K562 (cell line): Measurements from ENCODE around the gene HTR2B. TPM values are rescaled to one million over a fixed set of nuclear protein-coding genes. Genes with fewer than 3 reads are reported as not detected.

Source experiments
- CEBPG ChIP-seq, 3 experiments: fragments of 200-800 bp in 1 of 3; sonication (Bioruptor generic) in 1 of 3; sonication (generic) in 1 of 3; formaldehyde crosslinking in 1 of 3; IDR thresholded peaks in 2 of 3; conservative IDR thresholded peaks in 1 of 3; 2 replicates each; pipeline versions ENCODE4 v1.6.1 to v1.8.0; 2016 to 2022; ENCODE audit warnings: missing compliant biosample characterization in 2 of 3, missing genetic modification characterization in 2 of 3, mild to moderate bottlenecking in 1 of 3, missing genetic modification reagents in 1 of 3
- CHCHD3 ChIP-seq: fragments of 250-450 bp; sonication (Bioruptor Pico); IDR thresholded peaks from 2 replicates; pipeline ENCODE4 v2.1.2; 2022; ENCODE audit warnings: mild to moderate bottlenecking
- DPF2 ChIP-seq: fragments of 450-650 bp; IDR thresholded peaks from 2 replicates; pipeline ENCODE4 v1.6.1; 2016
- GATAD2B ChIP-seq: fragments of 450-650 bp; IDR thresholded peaks from 2 replicates; pipeline ENCODE4 v1.6.1; 2017; ENCODE audit warnings: mild to moderate bottlenecking, borderline replicate concordance
- NCOA6 ChIP-seq: fragments of 450-650 bp; IDR thresholded peaks from 2 replicates; pipeline ENCODE4 v1.6.1; 2017; ENCODE audit warnings: mild to moderate bottlenecking
- NR2C1 ChIP-seq, 2 experiments: fragments of 450-650 bp; IDR thresholded peaks; 2 replicates each; pipeline ENCODE4 v1.6.1; 2017; ENCODE audit warnings: mild to moderate bottlenecking in 2 of 2, antibody characterized with exemption in 1 of 2, inconsistent platforms in 1 of 2, missing compliant biosample characterization in 1 of 2, missing genetic modification characterization in 1 of 2
- TFAM ChIP-seq: fragments of 250-450 bp; sonication (Bioruptor Pico); conservative IDR thresholded peaks from 2 replicates; pipeline ENCODE4 v1.5.0; 2021; ENCODE audit warnings: mild to moderate bottlenecking, moderate library complexity
- WHSC1 ChIP-seq: IDR thresholded peaks from one replicate; pipeline ENCODE4 v1.6.1; 2012; ENCODE audit warnings: low read length, control low read depth, inconsistent platforms
- ZNF41 ChIP-seq: fragments of 250-450 bp; sonication (Bioruptor Pico); conservative IDR thresholded peaks from 2 replicates; pipeline ENCODE4 v1.4.0; 2020; ENCODE audit warnings: mild to moderate bottlenecking
- ZNF717 ChIP-seq: fragments of 250-450 bp; sonication (Bioruptor Pico); IDR thresholded peaks from 2 replicates; pipeline ENCODE4 v1.5.0; 2021
- polyA plus RNA-seq, 8 experiments: library from polyadenylated mRNA; depleted of rRNA in 4 of 8; stranded (reverse) in 5 of 8; unstranded in 3 of 8; fragments of >200 nt; fragmentation: Nextera tagmentation in 2 of 8; fragmentation: Illumina TruSeq in 1 of 8; extraction: Ambion mirVana in 2 of 8; extraction: Trizol in 1 of 8; gene quantifications; 2 replicates each; pipeline versions ENCODE4 v1.2.1 to v1.2.3, GENCODE V29; 2011 to 2014; ENCODE audit warnings: inconsistent platforms in 1 of 8, missing spikeins in 1 of 8
- total RNA-seq, 7 experiments: library from RNA; depleted of rRNA in 6 of 7; stranded (reverse); fragments of >200 nt in 6 of 7; fragmentation: Illumina TruSeq in 2 of 7; extraction: Trizol in 2 of 7; gene quantifications; 2 replicates each; pipeline versions ENCODE4 v1.2.1 to v1.2.3, GENCODE V29; 2011 to 2021; ENCODE audit warnings: low replicate concordance in 1 of 7
- TF ChIP-seq, protein P1 (sequence below): IDR thresholded peaks from 2 replicates; pipeline ENCODE4 v1.6.1; 2011; ENCODE audit warnings: borderline replicate concordance, low read depth, mild to moderate bottlenecking, moderate library complexity, low read length; ENCODE audit not compliant: insufficient read depth, poor library complexity, severe bottlenecking

HTR2B gene
- total and polyA plus RNA-seq, 9 of the 15 experiments (the other 6 are each of a cell fraction or from before 2014, with no cell fraction given): not detected

DNA sequence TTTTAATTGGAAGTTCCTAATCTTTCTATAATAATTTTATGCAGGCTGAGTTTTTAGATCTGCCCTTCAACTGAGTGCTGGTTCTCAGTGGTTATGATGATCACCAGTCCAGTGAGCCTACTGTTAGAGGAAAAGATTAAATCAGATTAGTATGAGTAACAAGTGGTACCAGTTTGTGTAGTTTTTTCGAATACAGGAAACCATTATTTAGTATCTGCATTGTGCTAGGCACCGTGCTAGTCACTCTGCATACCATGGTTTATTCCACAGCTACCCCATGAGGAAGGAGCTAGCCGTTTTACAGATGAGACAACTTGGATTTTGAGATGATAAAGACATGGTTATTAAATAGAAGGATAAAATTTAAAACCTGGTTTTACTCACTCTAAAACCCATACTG lies 62.1 kb downstream of the HTR2B start (continued):
- TF ChIP-seq TFAM (no peak), WHSC1 (no peak), CEBPG (CRISPR knock-in tag; IDR thresholded peaks at IDR 0.05) (no peak), CEBPG (tag; conservative IDR thresholded peaks at IDR 0.05 in 1 of 2, IDR thresholded peaks at IDR 0.05 in 1 of 2) (no peak), ZNF41 (no peak), GATAD2B (no peak), CHCHD3 (CRISPR knock-in tag) (no peak), NR2C1 (IDR thresholded peaks at IDR 0.05) (no peak), NR2C1 (tag; IDR thresholded peaks at IDR 0.05) (no peak), ZNF717 (CRISPR knock-in tag) (no peak), DPF2 (no peak), NCOA6 (no peak)
- TF ChIP-seq, protein P1, sequence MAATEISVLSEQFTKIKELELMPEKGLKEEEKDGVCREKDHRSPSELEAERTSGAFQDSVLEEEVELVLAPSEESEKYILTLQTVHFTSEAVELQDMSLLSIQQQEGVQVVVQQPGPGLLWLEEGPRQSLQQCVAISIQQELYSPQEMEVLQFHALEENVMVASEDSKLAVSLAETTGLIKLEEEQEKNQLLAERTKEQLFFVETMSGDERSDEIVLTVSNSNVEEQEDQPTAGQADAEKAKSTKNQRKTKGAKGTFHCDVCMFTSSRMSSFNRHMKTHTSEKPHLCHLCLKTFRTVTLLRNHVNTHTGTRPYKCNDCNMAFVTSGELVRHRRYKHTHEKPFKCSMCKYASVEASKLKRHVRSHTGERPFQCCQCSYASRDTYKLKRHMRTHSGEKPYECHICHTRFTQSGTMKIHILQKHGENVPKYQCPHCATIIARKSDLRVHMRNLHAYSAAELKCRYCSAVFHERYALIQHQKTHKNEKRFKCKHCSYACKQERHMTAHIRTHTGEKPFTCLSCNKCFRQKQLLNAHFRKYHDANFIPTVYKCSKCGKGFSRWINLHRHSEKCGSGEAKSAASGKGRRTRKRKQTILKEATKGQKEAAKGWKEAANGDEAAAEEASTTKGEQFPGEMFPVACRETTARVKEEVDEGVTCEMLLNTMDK: no peak
- TF ChIP-seq, all 486 proteins: peak for 0
